Mesendoderm (in vitro differentiated cells): ENCODE data around the gene MVB12B.

Experiments used
- DNase-seq: peaks from one replicate; pipeline ENCODE4 v3.0.0; 2013
- H2AK5ac ChIP-seq: 2 replicates; pipeline ENCODE4 v1.6.1; 2013; ENCODE audit warnings: low read length, inconsistent platforms
- H2BK120ac ChIP-seq: 2 replicates; pipeline ENCODE4 v1.6.1; 2013; ENCODE audit warnings: low read depth, mild to moderate bottlenecking, low read length, moderate library complexity, mixed read lengths
- H2BK15ac ChIP-seq: replicated peaks from 2 replicates; pipeline ENCODE4 v1.6.1; 2013; ENCODE audit warnings: low read depth, mild to moderate bottlenecking, moderate library complexity
- H2BK5ac ChIP-seq: 2 replicates; pipeline ENCODE4 v1.6.1; 2013; ENCODE audit warnings: low read length, inconsistent platforms
- H3K18ac ChIP-seq: 2 replicates; pipeline ENCODE4 v1.6.1; 2013; ENCODE audit warnings: mild to moderate bottlenecking, low read length, mixed read lengths
- H3K23ac ChIP-seq: one replicate; pipeline ENCODE4 v1.6.1; 2013; ENCODE audit warnings: low read length
- H3K27ac ChIP-seq: 2 replicates; pipeline ENCODE4 v1.5.1; 2013; ENCODE audit warnings: low read depth, mild to moderate bottlenecking, inconsistent platforms, low read length, moderate library complexity
- H3K27me3 ChIP-seq: 2 replicates; pipeline ENCODE4 v1.6.1; 2013; ENCODE audit warnings: low read length, control low read depth, mild to moderate bottlenecking, inconsistent platforms; ENCODE audit not compliant: insufficient read depth, poor library complexity
- H3K36me3 ChIP-seq: 2 replicates; pipeline ENCODE4 v1.6.1; 2013; ENCODE audit warnings: low read length, inconsistent platforms; ENCODE audit not compliant: control insufficient read depth, insufficient read depth
- H3K4ac ChIP-seq: one replicate; pipeline ENCODE4 v1.6.1; 2013; ENCODE audit warnings: low read depth, mild to moderate bottlenecking, low read length, moderate library complexity
- H3K4me1 ChIP-seq: 2 replicates; pipeline ENCODE4 v1.6.1; 2013; ENCODE audit warnings: low read depth, low read length, inconsistent platforms; ENCODE audit not compliant: control insufficient read depth
- H3K4me2 ChIP-seq: 2 replicates; pipeline ENCODE4 v1.6.1; 2013; ENCODE audit warnings: low read length
- H3K4me3 ChIP-seq: 2 replicates; pipeline ENCODE4 v1.5.1; 2013; ENCODE audit warnings: mild to moderate bottlenecking, low read length
- H3K56ac ChIP-seq: one replicate; pipeline ENCODE4 v1.6.1; 2013; ENCODE audit warnings: low read length
- H3K79me1 ChIP-seq: 2 replicates; pipeline ENCODE4 v1.6.1; 2013; ENCODE audit warnings: low read length, inconsistent platforms
- H3K79me2 ChIP-seq: 2 replicates; pipeline ENCODE4 v1.6.1; 2013; ENCODE audit warnings: mild to moderate bottlenecking, low read length; ENCODE audit not compliant: control insufficient read depth, insufficient read depth
- H3K9ac ChIP-seq: 2 replicates; pipeline ENCODE4 v1.6.1; 2013; ENCODE audit warnings: low read length, inconsistent platforms
- H4K5ac ChIP-seq: one replicate; pipeline ENCODE4 v1.6.1; 2013; ENCODE audit warnings: low read length
- H4K8ac ChIP-seq: one replicate; pipeline ENCODE4 v1.6.1; 2013; ENCODE audit warnings: low read depth, mild to moderate bottlenecking, control low read depth, low read length, moderate library complexity
- WGBS: extraction: QIAGEN DNeasy Blood & Tissue Kit; methylation state at CpG from one replicate; pipeline ENCODE4 v1.1.7; 2013; ENCODE audit warnings: low lambda C conversion rate, missing lambda C conversion rate; ENCODE audit not compliant: insufficient coverage; ENCODE audit errors: extremely low coverage; 5-methylcytosine and 5-hydroxymethylcytosine counted together

MVB12B gene

DNA sequence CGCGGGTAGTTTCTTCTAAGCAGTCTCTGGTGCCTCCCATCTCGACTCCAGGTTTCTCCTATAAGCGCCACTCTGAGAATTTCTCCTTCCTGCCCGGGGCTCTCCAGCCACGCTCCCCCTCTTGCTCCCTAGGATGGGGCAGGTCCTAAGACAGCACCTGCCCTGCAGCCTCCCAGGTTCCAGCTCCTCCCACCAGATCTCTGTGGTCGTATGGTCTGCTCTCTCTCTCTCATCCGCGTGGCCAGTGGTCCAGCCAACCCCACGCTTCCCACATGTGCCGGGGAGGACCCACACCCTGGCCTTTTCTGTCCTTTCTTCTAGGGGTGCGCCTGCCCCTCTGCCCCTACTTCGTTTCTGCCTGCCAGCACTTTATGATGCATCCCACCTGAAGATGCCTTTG lies 40.5 kb downstream of the MVB12B start:
- Histone ChIP-seq H2BK15ac (no peak overlapping the region), H3K9ac (no peak overlapping the region), H4K5ac (no peak overlapping the region), H4K8ac (no peak overlapping the region), H2AK5ac (no peak overlapping the region), H3K4ac (no peak overlapping the region), H3K23ac (no peak overlapping the region), H3K4me2 (no peak overlapping the region), H3K79me2 (no peaks in the 10 kb centered on the region), H2BK120ac (no peak overlapping the region), H3K27ac (no peak overlapping the region), H3K27me3 (no peaks in the 10 kb centered on the region), H2BK5ac (no peak overlapping the region), H3K4me1 (peaks cover 1% of the 10 kb centered on the region), H3K79me1 (no peaks in the 10 kb centered on the region), H3K4me3 (no peak overlapping the region), H3K18ac (no peak overlapping the region), H3K56ac (no peak overlapping the region), H3K36me3 (no peaks in the 10 kb centered on the region)
- DNase-seq = no peak
- no CpG with 5 or more reads among the region's 13 CpGs for WGBS

DNA sequence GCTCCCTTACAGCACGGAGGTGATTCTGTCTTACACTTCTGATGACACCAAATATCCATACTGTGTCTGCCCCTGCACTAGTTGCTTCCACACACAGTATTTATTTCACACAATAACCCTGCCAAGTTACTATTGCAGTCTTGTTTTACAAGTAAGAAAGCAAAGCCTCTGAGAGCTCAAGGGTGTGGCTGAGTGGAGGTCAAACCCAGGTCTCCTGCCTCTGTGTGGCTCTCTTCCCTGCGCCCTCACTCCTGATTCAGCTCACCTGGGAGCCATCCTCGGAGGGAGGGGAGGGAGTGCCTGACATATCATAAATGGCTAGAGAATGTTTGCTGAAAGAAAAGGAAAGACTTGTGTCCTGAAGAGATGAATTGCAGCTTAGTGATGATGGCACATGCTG lies 41.0 kb downstream of the MVB12B start:
- no peaks in the 10 kb centered on the region for H3K36me3 ChIP-seq
- H3K4me2 ChIP-seq = no peak overlapping the region
- no peak overlapping the region for H3K18ac ChIP-seq
- H3K4ac ChIP-seq = no peak overlapping the region
- no peaks in the 10 kb centered on the region for H3K27me3 ChIP-seq
- no CpG with 5 or more reads among the region's 3 CpGs for WGBS
- no peak overlapping the region for H2BK120ac ChIP-seq
- no peak overlapping the region for H3K9ac ChIP-seq
- no peak overlapping the region for H2BK5ac ChIP-seq
- H3K4me1 ChIP-seq = peaks cover 1% of the 10 kb centered on the region
- H2AK5ac ChIP-seq = no peak overlapping the region
- H3K79me2 ChIP-seq = no peaks in the 10 kb centered on the region
- no peak overlapping the region for H3K23ac ChIP-seq
- no peak overlapping the region for H3K4me3 ChIP-seq
- no peaks in the 10 kb centered on the region for H3K79me1 ChIP-seq
- no peak for DNase-seq
- no peak overlapping the region for H4K8ac ChIP-seq
- no peak overlapping the region for H2BK15ac ChIP-seq
- no peak overlapping the region for H3K56ac ChIP-seq
- no peak overlapping the region for H4K5ac ChIP-seq
- no peak overlapping the region for H3K27ac ChIP-seq

DNA sequence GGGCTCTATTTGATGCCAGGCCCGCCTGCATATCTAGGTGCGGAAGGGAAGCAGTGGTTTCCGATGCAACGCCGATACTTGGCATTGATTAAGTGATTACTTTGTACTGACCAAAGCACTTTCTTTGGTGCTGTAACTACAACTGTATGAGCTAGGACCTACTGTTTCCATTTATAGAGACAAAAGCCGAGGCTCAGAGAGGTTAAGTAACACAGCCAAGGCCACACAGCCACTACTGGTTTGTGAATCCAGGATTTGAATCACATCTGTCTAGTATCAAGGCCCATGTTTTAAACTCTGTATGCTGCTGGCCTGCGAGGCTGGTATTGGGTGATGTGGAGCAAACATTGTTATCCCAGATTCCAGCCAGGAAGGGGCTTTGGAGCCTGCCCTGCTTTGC lies 41.4 kb downstream of the MVB12B start:
- Histone ChIP-seq H3K56ac (no peak overlapping the region), H3K36me3 (no peaks in the 10 kb centered on the region), H2BK15ac (no peak overlapping the region), H4K5ac (no peak overlapping the region), H3K4ac (no peak overlapping the region), H3K18ac (no peak overlapping the region), H3K27me3 (no peaks in the 10 kb centered on the region), H2AK5ac (no peak overlapping the region), H3K4me1 (peaks cover 1% of the 10 kb centered on the region), H3K23ac (no peak overlapping the region), H3K79me1 (no peaks in the 10 kb centered on the region), H3K27ac (no peak overlapping the region), H3K9ac (no peak overlapping the region), H3K4me2 (no peak overlapping the region), H2BK120ac (no peak overlapping the region), H2BK5ac (no peak overlapping the region), H3K79me2 (no peaks in the 10 kb centered on the region), H3K4me3 (no peak overlapping the region), H4K8ac (no peak overlapping the region)
- no peak for DNase-seq
- no CpG with 5 or more reads among the region's 7 CpGs for WGBS

DNA sequence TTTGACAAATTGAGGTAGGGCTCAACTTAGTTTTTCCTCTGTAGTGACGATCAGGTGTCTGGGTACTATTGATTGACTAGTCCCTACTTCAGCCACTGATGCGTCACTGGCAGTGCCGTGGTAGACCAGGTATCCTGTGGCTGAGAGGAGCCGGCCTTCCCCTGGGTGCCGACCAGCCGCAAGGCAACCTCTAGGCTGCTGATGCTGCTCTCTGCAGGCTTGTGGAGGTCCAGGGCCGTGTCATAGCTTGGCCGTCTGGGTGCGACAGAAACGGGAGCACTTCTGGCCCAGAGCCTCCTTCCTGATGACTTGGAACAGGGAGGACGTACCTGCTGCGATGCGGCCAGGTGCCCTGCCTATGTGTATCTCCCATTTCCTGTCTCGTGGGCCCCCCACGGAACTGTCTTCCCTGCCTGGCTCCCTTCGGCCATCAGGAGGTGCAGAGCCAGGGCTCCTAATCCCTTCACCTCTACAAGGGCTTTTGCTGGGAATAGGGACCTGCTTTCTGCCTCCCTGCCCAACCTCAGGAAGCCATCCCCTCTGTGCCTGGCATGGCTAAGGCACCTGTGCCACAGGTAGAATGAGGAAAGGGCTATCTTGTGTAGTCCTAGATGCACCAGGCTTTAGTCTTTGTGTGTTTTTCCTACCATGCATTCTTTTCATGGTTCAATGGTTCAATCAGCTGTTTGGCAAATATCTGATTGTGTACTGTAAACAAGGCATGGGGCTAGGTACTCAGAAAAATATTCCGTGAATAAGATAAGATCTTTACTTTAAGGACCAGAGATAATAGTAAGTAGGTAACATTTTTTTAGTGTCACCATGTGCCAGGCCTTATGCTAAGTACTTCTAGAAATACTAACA lies 44.6 kb downstream of the MVB12B start:
- H2BK15ac ChIP-seq = no peak overlapping the region
- no peak overlapping the region for H3K27ac ChIP-seq
- no peak overlapping the region for H4K8ac ChIP-seq
- no peaks in the 10 kb centered on the region for H3K79me1 ChIP-seq
- no peak overlapping the region for H2BK120ac ChIP-seq
- H4K5ac ChIP-seq = no peak overlapping the region
- no peak overlapping the region for H3K4me2 ChIP-seq
- H3K36me3 ChIP-seq = no peaks in the 10 kb centered on the region
- H3K56ac ChIP-seq = no peak overlapping the region
- no peak overlapping the region for H3K23ac ChIP-seq
- no peak overlapping the region for H3K4ac ChIP-seq
- H3K9ac ChIP-seq = no peak overlapping the region
- WGBS = no CpG with 5 or more reads among the region's 17 CpGs
- H3K4me3 ChIP-seq = no peak overlapping the region
- H3K79me2 ChIP-seq = no peaks in the 10 kb centered on the region
- H3K18ac ChIP-seq = no peak overlapping the region
- DNase-seq = peak; percentile 49
- H3K4me1 ChIP-seq = peaks cover 2% of the 10 kb centered on the region
- no peak overlapping the region for H2AK5ac ChIP-seq
- H3K27me3 ChIP-seq = no peaks in the 10 kb centered on the region
- H2BK5ac ChIP-seq = no peak overlapping the region

DNA sequence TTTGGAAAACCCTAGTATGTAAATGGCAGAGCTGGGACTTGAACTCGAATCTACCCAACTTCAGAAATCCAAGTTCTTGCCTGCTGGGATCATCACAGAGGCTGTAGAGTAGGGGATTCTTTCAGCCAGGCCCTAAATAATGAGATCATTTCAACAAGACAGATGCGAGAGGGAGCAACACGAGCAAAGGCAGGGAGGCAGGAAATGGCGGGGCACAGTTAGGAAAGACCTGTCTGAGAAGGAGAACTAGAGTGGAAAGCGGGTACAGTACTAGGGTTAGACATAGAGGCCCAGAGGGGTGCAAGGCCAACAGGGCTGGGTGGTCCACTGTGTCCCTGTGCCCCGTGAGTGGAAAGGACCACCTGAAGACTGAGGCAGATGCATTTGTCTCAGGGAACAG lies 46.1 kb downstream of the MVB12B start:
- peaks cover 7% of the 10 kb centered on the region for H3K4me1 ChIP-seq
- H3K27ac ChIP-seq = no peak overlapping the region
- WGBS = no CpG with 5 or more reads among the region's 6 CpGs

DNA sequence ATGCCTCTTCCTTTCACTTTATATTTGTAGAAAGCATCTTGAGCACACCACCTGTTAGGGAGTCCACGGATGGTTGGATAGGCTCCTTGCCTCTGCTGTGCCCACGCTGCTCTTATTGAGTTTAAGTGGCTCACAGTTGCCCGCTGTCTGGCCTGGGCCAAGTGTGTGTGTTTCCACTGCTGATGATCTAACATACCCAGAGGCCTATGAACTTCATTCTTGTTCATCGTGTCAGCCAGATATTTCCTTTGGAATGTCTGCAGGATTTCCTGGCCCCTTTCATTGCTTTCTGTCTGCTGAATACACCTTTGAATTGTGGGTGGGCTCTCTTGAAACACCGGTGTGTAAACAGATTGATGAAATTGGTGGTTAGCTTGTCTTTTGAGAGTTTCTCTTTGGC lies 46.6 kb downstream of the MVB12B start:
- WGBS = no CpG with 5 or more reads among the region's 5 CpGs
- peak; percentile 65 for DNase-seq
- no peak overlapping the region for H3K9ac ChIP-seq

More for the DNA sequence above, 46.1 kb downstream of the MVB12B start:
- Histone ChIP-seq H3K79me1 (no peaks in the 10 kb centered on the region), H2BK15ac (no peak overlapping the region), H4K8ac (no peak overlapping the region), H2AK5ac (no peak overlapping the region), H2BK5ac (no peak overlapping the region), H3K56ac (no peak overlapping the region), H4K5ac (no peak overlapping the region), H2BK120ac (no peak overlapping the region), H3K18ac (no peak overlapping the region), H3K36me3 (no peaks in the 10 kb centered on the region), H3K79me2 (no peaks in the 10 kb centered on the region), H3K4me2 (no peak overlapping the region), H3K4ac (no peak overlapping the region), H3K9ac (no peak overlapping the region), H3K27me3 (no peaks in the 10 kb centered on the region), H3K23ac (no peak overlapping the region), H3K4me3 (no peak overlapping the region)
- DNase-seq = peak; percentile 60

More for the DNA sequence above, 46.6 kb downstream of the MVB12B start:
- no peaks in the 10 kb centered on the region for H3K27me3 ChIP-seq
- peaks cover 7% of the 10 kb centered on the region for H3K4me1 ChIP-seq
- no peak overlapping the region for H3K4me2 ChIP-seq
- H3K79me1 ChIP-seq = no peaks in the 10 kb centered on the region
- no peaks in the 10 kb centered on the region for H3K36me3 ChIP-seq
- no peak overlapping the region for H3K23ac ChIP-seq
- H2BK120ac ChIP-seq = no peak overlapping the region
- no peak overlapping the region for H3K4me3 ChIP-seq
- no peaks in the 10 kb centered on the region for H3K79me2 ChIP-seq
- no peak overlapping the region for H2BK15ac ChIP-seq
- no peak overlapping the region for H3K56ac ChIP-seq
- no peak overlapping the region for H3K18ac ChIP-seq
- H3K4ac ChIP-seq = no peak overlapping the region
- H2BK5ac ChIP-seq = no peak overlapping the region
- H4K8ac ChIP-seq = no peak overlapping the region
- no peak overlapping the region for H2AK5ac ChIP-seq
- H4K5ac ChIP-seq = no peak overlapping the region
- H3K27ac ChIP-seq = no peak overlapping the region
